GM23248 (cell line): ENCODE measurements around the gene STEEP1.

Experiments used
- EZH2 ChIP-seq: fragments of 200-600 bp; sonication (generic); IDR thresholded peaks from 2 replicates; pipeline ENCODE4 v1.6.1; 2018; ENCODE audit warnings: antibody characterized with exemption, mild to moderate bottlenecking; ENCODE audit not compliant: insufficient read depth, poor library complexity, severe bottlenecking
- EZH2phosphoT487 ChIP-seq: fragments of 200-600 bp; sonication (generic); IDR thresholded peaks from 2 replicates; pipeline ENCODE4 v1.6.1; 2018; ENCODE audit warnings: antibody characterized with exemption, moderate library complexity, mild to moderate bottlenecking, low read depth; ENCODE audit not compliant: insufficient read depth

- TF ChIP-seq EZH2phosphoT487 (no peak), EZH2 (no peak)
These were observed 24.0 kb downstream of the STEEP1 start for GRCh38 chrX:119541188-119541587.
